PC-3 (cell line): ENCODE data around the gene DHX16. TPM values are rescaled to one million over a fixed set of nuclear protein-coding genes. Genes with fewer than 3 reads are reported as not detected.

Experiments
- ATAC-seq: fragments of 200-7000 bp; cut with Tn5 transposase; 2 replicates; pipeline ENCODE4 v1.9.1; 2020; ENCODE audit warnings: mild to moderate bottlenecking, moderate library complexity
- BruUV-seq: library from RNA; stranded (reverse); fragments of 400-500 nt; replicated peaks from 2 replicates; lab custom pipeline; 2021; lab: Mats Ljungman, UMichigan
- CTCF ChIA-PET: fragments of 300-600 bp; sonication (Branson Sonifier 250); formaldehyde crosslinking; loops from one replicate; lab custom pipeline; 2022; ENCODE audit warnings: antibody characterized with exemption; lab: Charles Lee
- POLR2A ChIA-PET: fragments of 300-600 bp; sonication (Branson Sonifier 250); formaldehyde crosslinking; loops from one replicate; lab custom pipeline; 2022; ENCODE audit warnings: antibody characterized with exemption; ENCODE audit not compliant: unreplicated experiment; lab: Charles Lee
- DNase-seq: peaks from one replicate; pipeline ENCODE4 v3.0.0-alpha.2; 2015
- H2AFZ ChIP-seq: fragments of 300-600 bp; sonication (generic); 2 replicates; pipeline ENCODE4 v1.6.0; 2016; ENCODE audit warnings: antibody characterized with exemption, low read length
- H3F3A ChIP-seq: fragments of 300-600 bp; sonication (generic); one replicate; pipeline ENCODE4 v1.6.0; 2017; ENCODE audit warnings: antibody characterized with exemption, low read length, control low read depth, mild to moderate bottlenecking; ENCODE audit not compliant: unreplicated experiment
- H3K27ac ChIP-seq: fragments of 300-600 bp; sonication (generic); 2 replicates; pipeline ENCODE4 v1.5.1; 2016; ENCODE audit warnings: mild to moderate bottlenecking, low read length
- H3K27me3 ChIP-seq: fragments of 300-600 bp; sonication (generic); 2 replicates; pipeline ENCODE4 v1.6.1; 2016; ENCODE audit warnings: low read length, mixed read lengths
- H3K36me3 ChIP-seq: fragments of 300-600 bp; sonication (generic); 2 replicates; pipeline ENCODE4 v1.6.1; 2016; ENCODE audit warnings: low read depth, mixed run types, low read length, mixed read lengths
- H3K4me1 ChIP-seq: fragments of 300-600 bp; sonication (generic); 2 replicates; pipeline ENCODE4 v1.5.1; 2016; ENCODE audit warnings: low read length; ENCODE audit not compliant: insufficient read depth
- H3K4me2 ChIP-seq: fragments of 300-600 bp; sonication (generic); 2 replicates; pipeline ENCODE4 v1.6.0; 2016; ENCODE audit warnings: low read length
- H3K4me3 ChIP-seq: fragments of 300-600 bp; sonication (generic); 2 replicates; pipeline ENCODE4 v1.5.1; 2016; ENCODE audit warnings: mild to moderate bottlenecking, low read length, mixed read lengths
- H3K79me2 ChIP-seq: fragments of 300-600 bp; sonication (generic); 2 replicates; pipeline ENCODE4 v1.6.1; 2017; ENCODE audit warnings: low read length, mixed read lengths
- H3K9ac ChIP-seq: fragments of 300-600 bp; sonication (generic); 2 replicates; pipeline ENCODE4 v1.6.0; 2016; ENCODE audit warnings: mild to moderate bottlenecking, low read length
- H3K9me2 ChIP-seq: fragments of 300-600 bp; sonication (generic); replicated peaks from 2 replicates; pipeline ENCODE4 v1.6.1; 2016; ENCODE audit warnings: mixed run types, low read length, mixed read lengths
- H3K9me3 ChIP-seq: fragments of 300-600 bp; sonication (generic); 2 replicates; pipeline ENCODE4 v1.6.1; 2016; ENCODE audit warnings: low read length, mixed read lengths
- H4K20me1 ChIP-seq: fragments of 300-600 bp; sonication (generic); 2 replicates; pipeline ENCODE4 v1.6.1; 2016; ENCODE audit warnings: low read length, mixed read lengths
- EZH2 ChIP-seq: fragments of 300-600 bp; sonication (generic); IDR thresholded peaks from one replicate; pipeline ENCODE4 v1.6.1; 2017; ENCODE audit warnings: antibody characterized with exemption, mild to moderate bottlenecking, low read length; ENCODE audit not compliant: unreplicated experiment
- EZH2phosphoT487 ChIP-seq: fragments of 300-600 bp; sonication (generic); IDR thresholded peaks from 2 replicates; pipeline ENCODE4 v1.6.1; 2018; ENCODE audit warnings: mild to moderate bottlenecking, antibody characterized with exemption, low read length, borderline replicate concordance
- intact Hi-C: fragments of 100-400 bp; cut with micrococcal nuclease; formaldehyde crosslinking; loops from 2 replicates; pipeline ENCODE4 v1.9.0; 2023
- total RNA-seq: library from RNA; depleted of rRNA; stranded (reverse); fragments of >200 nt; gene quantifications from 2 replicates; pipeline ENCODE4 v1.2.3, GENCODE V29; 2014; rRNA removed
- TF ChIP-seq, protein P1 (sequence below): fragments of 300-600 bp; sonication (generic); conservative IDR thresholded peaks from 2 replicates; pipeline ENCODE4 v1.5.1; 2017; ENCODE audit warnings: antibody characterized with exemption, low read depth, mild to moderate bottlenecking, low read length

DHX16 gene
- total RNA-seq, 1 experiment from 2014 or later = 50.0 TPM

DNA sequence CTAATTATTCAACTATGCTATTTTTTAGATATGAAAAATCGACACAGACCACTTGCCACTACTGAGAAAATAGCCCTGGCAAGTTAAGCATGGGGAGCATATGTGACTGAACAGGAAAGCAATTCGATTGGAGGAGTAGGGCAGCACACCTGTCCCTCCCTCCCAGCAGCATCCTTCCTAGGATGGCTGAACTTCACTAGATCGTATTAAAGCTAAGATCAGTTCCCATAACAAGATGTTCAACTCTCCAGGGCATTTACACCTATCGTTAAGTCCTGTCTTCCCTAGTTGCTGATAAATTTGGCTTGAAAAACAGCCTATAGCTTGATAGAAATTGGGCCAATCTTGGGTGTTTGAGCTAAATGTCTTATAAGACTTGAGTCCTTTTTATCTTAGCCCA, 62.7 kb downstream of the DHX16 start:
- no peaks in the 10 kb centered on the region for H3K27me3 ChIP-seq
- ChIA-PET POLR2A (interaction anchor here (0.6 kb wide), 1 partner anchor 16 kb away, joined by 3 read pairs; no protein-coding TSS in a partner anchor), CTCF (interaction anchor here (0.5 to 0.6 kb wide), 2 partner anchors 12 to 284 kb away, joined by 3 read pairs; no protein-coding TSS in a partner anchor)
- H3F3A ChIP-seq = peaks cover 11% of the 10 kb centered on the region
- no peaks in the 10 kb centered on the region for H3K9me3 ChIP-seq
- no TSS peak for BruUV-seq
- H3K9ac ChIP-seq = no peak overlapping the region
- intact Hi-C loops = no loop called here
- peaks cover 33% of the 10 kb centered on the region for H4K20me1 ChIP-seq
- H3K36me3 ChIP-seq = peaks cover 49% of the 10 kb centered on the region
- ATAC-seq (no peak), DNase-seq (no peak)
- H2AFZ ChIP-seq = no peak overlapping the region
- H3K9me2 ChIP-seq = no peaks in the 10 kb centered on the region
- no peak overlapping the region for H3K4me3 ChIP-seq
- H3K4me2 ChIP-seq = no peak overlapping the region
- H3K27ac ChIP-seq = no peak overlapping the region
- peaks cover 40% of the 10 kb centered on the region for H3K79me2 ChIP-seq
- peaks cover 23% of the 10 kb centered on the region for H3K4me1 ChIP-seq
- TF ChIP-seq EZH2phosphoT487 (no peak), EZH2 (no peak)
- TF ChIP-seq, protein P1, sequence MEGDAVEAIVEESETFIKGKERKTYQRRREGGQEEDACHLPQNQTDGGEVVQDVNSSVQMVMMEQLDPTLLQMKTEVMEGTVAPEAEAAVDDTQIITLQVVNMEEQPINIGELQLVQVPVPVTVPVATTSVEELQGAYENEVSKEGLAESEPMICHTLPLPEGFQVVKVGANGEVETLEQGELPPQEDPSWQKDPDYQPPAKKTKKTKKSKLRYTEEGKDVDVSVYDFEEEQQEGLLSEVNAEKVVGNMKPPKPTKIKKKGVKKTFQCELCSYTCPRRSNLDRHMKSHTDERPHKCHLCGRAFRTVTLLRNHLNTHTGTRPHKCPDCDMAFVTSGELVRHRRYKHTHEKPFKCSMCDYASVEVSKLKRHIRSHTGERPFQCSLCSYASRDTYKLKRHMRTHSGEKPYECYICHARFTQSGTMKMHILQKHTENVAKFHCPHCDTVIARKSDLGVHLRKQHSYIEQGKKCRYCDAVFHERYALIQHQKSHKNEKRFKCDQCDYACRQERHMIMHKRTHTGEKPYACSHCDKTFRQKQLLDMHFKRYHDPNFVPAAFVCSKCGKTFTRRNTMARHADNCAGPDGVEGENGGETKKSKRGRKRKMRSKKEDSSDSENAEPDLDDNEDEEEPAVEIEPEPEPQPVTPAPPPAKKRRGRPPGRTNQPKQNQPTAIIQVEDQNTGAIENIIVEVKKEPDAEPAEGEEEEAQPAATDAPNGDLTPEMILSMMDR = no peak

GRCh38 chr6:30603961-30604360, 68.8 kb downstream of the DHX16 start:
- Histone ChIP-seq H3K27me3 (no peaks in the 10 kb centered on the region), H3K9me3 (no peaks in the 10 kb centered on the region), H3K36me3 (peaks cover 73% of the 10 kb centered on the region), H3K9me2 (no peaks in the 10 kb centered on the region), H3K9ac (no peak overlapping the region), H4K20me1 (no peaks in the 10 kb centered on the region), H3K4me2 (no peak overlapping the region), H3K4me1 (no peaks in the 10 kb centered on the region), H2AFZ (no peak overlapping the region), H3F3A (peaks cover 6% of the 10 kb centered on the region), H3K4me3 (no peak overlapping the region), H3K27ac (no peak overlapping the region), H3K79me2 (no peaks in the 10 kb centered on the region)
- CTCF ChIA-PET = no interaction called here
- BruUV-seq = TSS peak; percentile 11
- TF ChIP-seq, protein P1 = no peak
- TF ChIP-seq EZH2phosphoT487 (no peak), EZH2 (no peak)
- intact Hi-C loops = no loop called here
- DNase-seq = no peak
- no peak for ATAC-seq
- POLR2A ChIA-PET = no interaction called here

Other genes starting within 250 kb of the DHX16 start
- 131 and 161 TPM in 2 replicates for gene HLA-E, start 183.5 kb downstream of the DHX16 start, total RNA-seq
- gene GNL1, start 116.5 kb downstream of the DHX16 start, total RNA-seq = 34.7 and 46.7 TPM in 2 replicates
- gene PRR3, start 115.7 kb downstream of the DHX16 start, total RNA-seq = 4.8 and 6.1 TPM in 2 replicates
- 67.3 and 77.3 TPM in 2 replicates for gene ABCF1, start 101.6 kb downstream of the DHX16 start, total RNA-seq
- gene PPP1R10, start 55.8 kb downstream of the DHX16 start, total RNA-seq = 44.2 and 44.5 TPM in 2 replicates
- 69.9 and 91.0 TPM in 2 replicates for gene MRPS18B, start 55.2 kb downstream of the DHX16 start, total RNA-seq
- 4.6 and 6.1 TPM in 2 replicates for gene ATAT1, start 46.1 kb downstream of the DHX16 start, total RNA-seq
- gene C6orf136, start 25.9 kb downstream of the DHX16 start, total RNA-seq = 10.6 and 18.7 TPM in 2 replicates
- 49.9 and 76.0 TPM in 2 replicates for gene PPP1R18, start 13.6 kb upstream of the DHX16 start, total RNA-seq
- 8.5 and 14.8 TPM in 2 replicates for gene NRM, start 18.0 kb upstream of the DHX16 start, total RNA-seq
- 19.6 and 24.9 TPM in 2 replicates for gene MDC1, start 44.3 kb upstream of the DHX16 start, total RNA-seq
- gene TUBB, start 47.3 kb upstream of the DHX16 start, total RNA-seq = 1,245 and 1,398 TPM in 2 replicates
- gene FLOT1, start 69.7 kb upstream of the DHX16 start, total RNA-seq = 305 and 401 TPM in 2 replicates
- 1,173 and 1,198 TPM in 2 replicates for gene IER3, start 71.5 kb upstream of the DHX16 start, total RNA-seq
- gene DDR1, start 211.5 kb upstream of the DHX16 start, total RNA-seq = 108 and 144 TPM in 2 replicates
- 21.7 and 28.7 TPM in 2 replicates for gene GTF2H4, start 235.2 kb upstream of the DHX16 start, total RNA-seq
- 66.5 and 87.8 TPM in 2 replicates for gene VARS2, start 241.2 kb upstream of the DHX16 start, total RNA-seq